ENCODE measurements around the gene MYOCD.

The MYOCD gene

DNA sequence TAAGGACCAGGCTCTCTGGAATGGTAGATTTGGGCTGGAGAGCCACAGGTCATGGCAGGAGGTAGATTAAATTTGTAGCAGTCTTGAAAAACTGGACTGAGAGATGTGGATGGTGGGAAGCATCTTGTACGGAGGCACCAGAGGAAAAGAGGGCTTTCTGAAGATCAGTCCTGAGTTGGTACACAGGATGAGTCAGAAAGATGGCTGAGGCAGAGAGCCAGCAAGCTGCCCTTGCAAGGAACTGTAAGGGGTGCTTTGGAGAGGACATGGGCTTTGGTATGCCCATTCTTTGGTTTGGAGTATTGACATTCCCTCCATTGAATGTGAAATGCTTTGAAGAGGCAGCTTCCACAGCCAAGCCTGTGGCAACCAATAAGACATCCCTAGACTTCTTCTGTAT is 55.9 kb downstream of the MYOCD start:
- no peak for DNase-seq

DNA sequence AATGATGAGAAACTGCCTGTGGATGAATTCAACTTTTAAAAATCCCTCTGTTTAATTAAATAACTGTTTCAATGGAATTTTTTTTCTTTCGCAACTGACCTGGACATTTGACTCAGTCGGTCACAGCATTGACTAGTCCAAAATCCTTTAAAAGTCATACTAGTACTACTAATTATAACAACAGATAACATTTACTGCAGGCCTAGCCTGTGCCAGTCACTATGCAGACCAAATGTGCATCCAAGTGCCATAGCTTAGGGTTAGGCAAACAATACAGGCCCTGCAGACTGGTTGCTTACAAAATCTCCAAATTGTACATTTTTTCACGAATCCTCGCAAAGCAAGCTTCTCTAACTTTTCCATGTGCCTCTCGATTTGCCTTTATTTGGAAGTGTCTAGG is 56.6 kb downstream of the MYOCD start:
- no peak for DNase-seq

DNA sequence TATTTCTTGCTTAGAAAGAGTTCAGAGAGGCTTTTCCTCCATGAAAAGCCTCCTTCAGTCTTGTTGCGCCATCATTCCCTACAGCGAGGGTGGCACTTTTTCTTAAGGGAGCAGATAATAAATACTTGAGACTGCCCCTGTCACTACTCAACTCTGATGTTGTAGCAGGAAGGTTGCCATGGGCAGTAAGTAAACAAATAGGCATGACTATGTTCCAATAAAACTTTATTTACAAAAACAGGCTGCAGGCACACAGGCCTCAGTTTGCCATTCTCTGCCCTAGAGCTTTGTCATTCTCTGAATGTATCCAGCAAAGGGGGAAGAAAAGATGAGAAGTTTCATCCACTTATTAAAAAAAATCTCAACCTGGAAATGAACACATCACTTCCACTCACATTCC is 60.4 kb downstream of the MYOCD start:
- no peak for DNase-seq

- no peak for DNase-seq
Measured at GRCh38 chr17:12727076-12727760, 61.5 kb downstream of the MYOCD start.

GRCh38 chr17:12727881-12728280 is 62.2 kb downstream of the MYOCD start:
- DNase-seq, result no peak

GRCh38 chr17:12729086-12729485 is 63.4 kb downstream of the MYOCD start:
- no peak for DNase-seq

- no peak for DNase-seq
Measured at GRCh38 chr17:12730421-12730820, 64.7 kb downstream of the MYOCD start.

DNA sequence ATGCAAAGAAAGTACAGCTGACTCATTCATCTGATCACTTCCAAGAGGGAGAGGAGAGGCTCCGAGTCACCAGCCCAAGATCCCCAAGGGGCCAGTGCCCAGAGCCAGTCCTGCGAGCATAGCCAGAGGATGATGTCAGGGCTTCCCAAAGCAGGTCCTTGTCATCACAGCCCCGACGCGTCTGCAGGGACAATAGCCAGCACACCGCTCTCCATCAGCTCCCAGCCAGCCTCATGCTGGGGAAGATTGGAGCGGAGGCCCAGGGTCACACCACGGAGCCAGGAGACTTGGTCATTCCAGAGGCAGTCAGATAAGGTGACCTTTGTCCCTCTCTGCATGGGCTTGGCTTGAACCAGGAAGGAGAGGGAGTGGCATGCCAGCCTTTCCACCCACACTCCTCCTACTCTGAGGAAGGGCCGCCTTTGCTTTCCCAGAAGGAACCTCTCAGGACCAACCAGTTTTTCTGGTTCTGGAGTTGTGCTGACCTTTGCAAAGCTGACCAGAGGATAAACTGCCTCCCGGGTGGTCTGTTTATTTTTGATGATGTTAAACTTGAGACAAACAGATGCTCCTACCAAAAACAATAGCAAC is 65.3 kb downstream of the MYOCD start:
- DNase-seq, result no peak

- DNase-seq, result no peak
Measured at GRCh38 chr17:12731839-12732238, 66.1 kb downstream of the MYOCD start.

DNA sequence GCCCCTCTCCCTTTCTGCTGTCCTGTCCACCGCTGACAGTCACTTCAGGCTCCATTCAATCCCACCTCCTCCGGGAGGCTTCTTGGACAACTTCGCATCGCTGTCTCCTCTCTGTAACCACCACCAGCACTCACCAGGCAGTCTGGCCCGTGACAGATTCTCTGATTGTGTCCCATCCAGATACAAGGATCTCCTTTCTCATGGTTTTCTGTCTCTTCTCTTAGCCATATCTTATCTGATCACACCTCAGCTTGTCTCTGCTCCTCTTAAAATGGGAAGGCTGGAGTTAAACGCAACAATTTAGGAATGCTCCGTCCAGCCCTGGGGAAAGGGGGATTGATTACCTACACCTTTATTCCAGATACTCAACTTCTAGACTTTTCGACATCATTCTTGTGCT is 66.7 kb downstream of the MYOCD start:
- no peak for DNase-seq

GRCh38 chr17:12734926-12735325 is 69.2 kb downstream of the MYOCD start:
- no peak for DNase-seq

DNA sequence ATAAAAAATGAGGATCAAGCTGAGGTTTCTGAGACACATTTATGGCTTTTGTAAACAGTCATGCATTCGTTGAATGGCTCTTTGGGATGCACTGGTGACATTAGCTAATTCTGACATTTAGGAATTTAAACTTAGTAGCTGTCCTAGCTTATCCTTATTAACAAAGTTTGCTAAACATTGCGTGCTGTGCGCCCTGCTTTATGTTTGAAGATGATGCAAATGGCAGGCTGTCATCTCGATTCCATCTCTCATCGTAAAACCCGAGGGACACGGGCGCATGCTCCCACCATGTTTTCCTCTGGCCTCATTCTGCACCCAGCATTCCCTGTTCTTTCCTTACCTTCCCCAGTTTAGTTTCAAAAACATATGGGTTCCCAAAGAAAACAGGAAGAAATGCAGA is 69.8 kb downstream of the MYOCD start:
- no peak for DNase-seq

DNA sequence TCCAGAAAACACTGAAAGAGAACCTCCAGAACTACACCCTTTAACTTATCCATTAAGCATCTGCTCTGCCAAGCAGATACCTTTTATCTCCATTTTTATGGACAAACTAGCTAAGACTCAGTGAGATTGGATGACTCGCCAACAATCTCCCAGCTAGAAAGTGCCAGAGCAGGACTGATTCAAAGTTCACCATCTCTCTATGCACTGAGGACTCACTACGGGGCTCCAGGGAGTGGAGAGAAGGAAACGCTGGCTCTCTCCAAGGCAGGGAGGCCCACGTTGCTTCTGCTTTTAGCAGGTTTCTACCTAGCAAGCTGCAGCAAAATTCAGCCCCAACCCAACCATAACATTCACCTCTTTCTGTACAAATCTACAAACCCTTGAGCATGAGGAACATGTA is 70.8 kb downstream of the MYOCD start:
- no peak for DNase-seq

- no peak for DNase-seq
Measured at GRCh38 chr17:12737740-12738469, 72.2 kb downstream of the MYOCD start.

- DNase-seq, result no peak
Measured at GRCh38 chr17:12738624-12739023, 72.9 kb downstream of the MYOCD start.

DNA sequence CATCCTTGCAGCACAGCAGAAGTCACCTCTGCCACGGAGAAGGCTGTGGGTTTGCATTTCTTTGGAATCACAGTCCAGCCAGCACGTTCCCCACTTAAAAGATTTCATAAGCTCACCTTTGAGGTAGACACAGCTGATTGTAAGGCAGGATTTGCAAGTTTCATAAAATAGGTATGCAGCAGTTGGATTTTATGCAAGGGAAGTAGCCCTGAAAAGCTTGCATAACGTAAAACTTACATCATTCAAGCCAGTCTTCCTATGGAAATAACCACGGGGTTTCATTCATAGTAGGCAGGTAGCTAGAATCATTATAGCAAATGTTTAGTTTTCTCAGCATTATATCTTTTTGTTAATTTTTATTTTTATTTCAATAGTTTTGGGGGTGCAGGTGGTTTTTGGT is 73.8 kb downstream of the MYOCD start:
- DNase-seq, result no peak

- no peak for DNase-seq
Measured at GRCh38 chr17:12743046-12743445, 77.4 kb downstream of the MYOCD start.

DNA sequence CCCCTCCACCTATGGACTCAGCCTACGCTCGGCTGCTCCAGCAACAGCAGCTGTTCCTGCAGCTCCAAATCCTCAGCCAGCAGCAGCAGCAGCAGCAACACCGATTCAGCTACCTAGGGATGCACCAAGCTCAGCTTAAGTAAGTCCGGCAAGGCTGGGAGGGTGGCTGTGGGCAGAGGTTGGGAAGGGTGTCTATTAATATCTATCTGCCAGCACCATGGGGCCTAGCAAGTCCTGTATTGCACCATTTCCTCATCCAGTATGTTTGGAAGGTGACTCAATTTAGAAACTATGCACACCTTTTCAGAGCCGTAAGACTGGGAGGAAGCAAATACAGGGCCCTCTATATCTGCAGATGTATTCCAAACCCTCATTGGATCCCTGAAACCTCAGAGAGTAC is 78.6 kb downstream of the MYOCD start:
- no peak for DNase-seq

DNA sequence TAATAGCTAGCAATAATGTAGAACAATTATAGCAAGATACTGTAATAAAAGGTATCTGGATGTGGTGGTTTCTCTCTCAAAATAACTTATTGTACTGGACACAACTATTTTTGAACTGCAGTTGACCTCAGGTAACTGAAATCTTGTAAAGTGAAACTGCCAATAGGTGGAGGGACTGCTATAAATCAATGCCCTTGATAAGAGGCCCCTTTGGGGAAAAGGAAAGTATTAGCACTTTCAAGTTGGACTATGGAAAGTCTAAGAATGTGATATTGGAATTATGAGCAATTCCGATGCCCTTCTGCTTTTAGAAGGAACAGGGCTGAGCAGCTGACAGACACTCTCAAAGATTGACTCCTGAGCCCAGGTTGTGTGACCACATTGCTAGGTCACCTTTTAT is 79.1 kb downstream of the MYOCD start:
- DNase-seq, result no peak

DNA sequence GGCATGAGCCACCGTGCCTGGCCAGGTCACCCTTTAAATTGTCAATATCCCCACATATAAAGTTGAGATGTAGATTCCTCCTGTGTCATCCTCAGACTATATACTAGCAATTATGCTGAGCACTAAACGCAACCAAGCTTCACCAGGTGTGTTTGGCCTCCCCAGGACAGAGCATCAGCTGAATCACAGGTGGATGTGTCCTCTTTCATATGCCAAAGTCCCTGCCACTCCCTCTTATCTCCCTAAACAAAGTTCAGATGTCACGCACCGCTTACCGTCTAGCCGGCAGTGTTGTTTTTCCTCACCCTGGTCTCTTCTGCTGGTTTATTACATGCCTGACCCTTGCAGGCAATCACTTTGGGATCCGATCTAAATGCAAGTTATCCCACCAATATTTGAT is 79.8 kb downstream of the MYOCD start:
- no peak for DNase-seq

DNA sequence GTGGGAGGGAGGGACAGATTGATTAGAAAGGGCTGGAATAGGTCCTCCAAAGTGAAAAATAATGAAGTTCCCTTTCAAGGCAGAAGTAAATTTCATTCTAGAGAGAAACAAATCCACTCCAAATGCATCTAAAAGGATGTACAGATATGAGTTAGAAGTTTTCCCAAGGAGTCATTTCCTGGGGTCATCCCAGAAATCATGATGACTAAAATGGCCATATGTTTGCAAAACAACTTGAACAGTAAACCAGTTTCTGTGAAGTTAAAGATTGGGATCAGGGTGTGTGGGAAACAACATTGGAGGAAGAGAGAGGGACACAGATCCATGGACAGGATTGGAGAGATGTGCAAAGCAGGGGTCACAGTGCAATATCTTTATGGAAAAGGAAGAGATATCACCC is 91.1 kb downstream of the MYOCD start:
- no peak for DNase-seq

GRCh38 chr17:12759090-12759489 is 93.4 kb downstream of the MYOCD start:
- DNase-seq, result no peak

DNA sequence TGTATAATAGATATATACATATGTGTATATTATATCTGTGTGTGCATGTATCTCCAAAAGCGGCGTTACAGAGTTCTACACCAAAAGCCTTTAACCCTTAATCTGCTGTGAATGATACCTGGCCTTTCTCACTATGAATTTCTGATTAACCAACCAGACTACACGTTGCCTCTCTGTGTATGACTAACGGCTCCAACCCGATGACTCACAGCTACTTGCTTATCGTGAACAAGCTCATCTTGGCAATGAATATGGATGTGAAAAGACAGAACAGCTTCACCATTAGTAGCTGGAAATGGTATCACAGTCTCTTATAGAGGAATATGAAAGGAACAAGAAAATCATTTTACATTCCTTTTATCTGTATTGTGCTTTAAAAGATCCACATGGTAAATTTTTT is 99.9 kb downstream of the MYOCD start:
- DNase-seq, result no peak

- DNase-seq, result no peak
Measured at GRCh38 chr17:12768255-12768654, 102.6 kb downstream of the MYOCD start.

GRCh38 chr17:12769981-12770380 is 104.3 kb downstream of the MYOCD start:
- DNase-seq, result no peak

Data from stimulated activated CD4-positive, alpha-beta T cell treated with anti-CD3 and anti-CD28 coated beads, Interleukin-2, amount 100 ng/mL, for 48 hours (primary cell).